CD14-positive monocyte (primary cell): ENCODE data around the gene DTX2. TPM values are rescaled to one million over a fixed set of nuclear protein-coding genes. Genes with fewer than 3 reads are reported as not detected.
A peak's percentile ranks its signal among the peaks of the same experiment; 100 is the strongest.
"Not testable (repeated sequence)": the region's sequence is repeated elsewhere in the genome, so short reads cannot be mapped to it uniquely, and the experiment has no call there.

ENCODE experiments used
- DNase-seq, 3 donors: peaks; one replicate each; pipeline ENCODE4 v3.0.0-alpha.2; 2011 to 2022
- H2AFZ ChIP-seq: 2 replicates; pipeline ENCODE4 v1.6.0; 2012; ENCODE audit warnings: mild to moderate bottlenecking, low read depth, low read length, inconsistent platforms; ENCODE audit not compliant: insufficient read depth, poor library complexity, severe bottlenecking
- H3K27ac ChIP-seq, 2 donors: 1 replicate in 1 of 2; 2 replicates in 1 of 2; pipeline ENCODE4 v1.5.1; 2012 to 2013; ENCODE audit warnings: low read length in 2 of 2, control low read depth in 1 of 2, inconsistent platforms in 1 of 2, low read depth in 1 of 2, mild to moderate bottlenecking in 1 of 2
- H3K27me3 ChIP-seq, 2 donors: one replicate each; pipeline versions ENCODE4 v1.6.0 to v1.6.1; 2011 to 2013; ENCODE audit warnings: low read length in 2 of 2; ENCODE audit not compliant: control insufficient read depth in 2 of 2, insufficient read depth in 2 of 2
- H3K36me3 ChIP-seq, 2 donors: replicated peaks in 1 of 2; 1 replicate in 1 of 2; 2 replicates in 1 of 2; pipeline versions ENCODE4 v1.5.1 to v1.6.1; 2012 to 2013; ENCODE audit warnings: low read length in 2 of 2, control low read depth in 1 of 2, inconsistent platforms in 1 of 2, mild to moderate bottlenecking in 1 of 2; ENCODE audit not compliant: insufficient read depth in 2 of 2, control insufficient read depth in 1 of 2
- H3K4me1 ChIP-seq, 2 donors: 1 replicate in 1 of 2; 2 replicates in 1 of 2; pipeline versions ENCODE4 v1.5.1 to v1.6.1; 2012 to 2013; ENCODE audit warnings: low read length in 2 of 2, control low read depth in 1 of 2, inconsistent platforms in 1 of 2, mild to moderate bottlenecking in 1 of 2, moderate library complexity in 1 of 2; ENCODE audit not compliant: insufficient read depth in 2 of 2, control insufficient read depth in 1 of 2
- H3K4me2 ChIP-seq: replicated peaks from 2 replicates; pipeline ENCODE3; 2012; ENCODE audit warnings: low read length, moderate library complexity, mild to moderate bottlenecking; ENCODE audit not compliant: poor library complexity, severe bottlenecking; ENCODE audit errors: extremely low read depth
- H3K4me3 ChIP-seq, 3 experiments: fragments of 200-600 bp in 1 of 3; sonication (generic) in 1 of 3; replicated peaks in 1 of 3; 1 replicate in 2 of 3; 2 replicates in 1 of 3; pipeline ENCODE4 v1.5.1; 2011 to 2013; ENCODE audit warnings: low read length in 3 of 3, mild to moderate bottlenecking in 3 of 3, control low read depth in 2 of 3, low read depth in 2 of 3, inconsistent platforms in 1 of 3, moderate library complexity in 1 of 3
- H3K79me2 ChIP-seq: 2 replicates; pipeline ENCODE4 v1.6.0; 2012; ENCODE audit warnings: mild to moderate bottlenecking, control low read depth, inconsistent platforms, low read length, moderate library complexity; ENCODE audit not compliant: insufficient read depth
- H3K9ac ChIP-seq: 2 replicates; pipeline ENCODE4 v1.6.0; 2017; ENCODE audit warnings: low read length, mild to moderate bottlenecking; ENCODE audit not compliant: insufficient read depth, poor library complexity, severe bottlenecking
- H3K9me3 ChIP-seq, 2 donors: replicated peaks in 1 of 2; 1 replicate in 1 of 2; 2 replicates in 1 of 2; pipeline versions ENCODE4 v1.5.1 to v1.6.1; 2012 to 2013; ENCODE audit warnings: low read length in 2 of 2, control low read depth in 1 of 2; ENCODE audit not compliant: control insufficient read depth in 1 of 2, insufficient read depth in 1 of 2
- H4K20me1 ChIP-seq: 2 replicates; pipeline ENCODE4 v1.6.0; 2012; ENCODE audit warnings: mild to moderate bottlenecking, low read length, control low read depth, moderate library complexity; ENCODE audit not compliant: insufficient read depth
- H3K27ac Mint-ChIP-seq, 7 donors: one replicate each; pipeline ENCODE4 v1.8.0; 2020; ENCODE audit warnings: mild to moderate bottlenecking in 7 of 7, mixed read lengths in 7 of 7, moderate library complexity in 6 of 7, inconsistent platforms in 2 of 7
- H3K27me3 Mint-ChIP-seq, 3 donors: one replicate each; pipeline ENCODE4 v1.8.0; 2021 to 2022; ENCODE audit warnings: low read depth in 3 of 3, mild to moderate bottlenecking in 3 of 3, mixed read lengths in 3 of 3, moderate library complexity in 3 of 3, inconsistent platforms in 1 of 3
- H3K36me3 Mint-ChIP-seq, 2 donors: one replicate each; pipeline ENCODE4 v1.8.0; 2020; ENCODE audit warnings: mixed read lengths in 2 of 2, inconsistent platforms in 1 of 2, mild to moderate bottlenecking in 1 of 2
- H3K4me1 Mint-ChIP-seq: one replicate; pipeline ENCODE4 v1.8.0; 2020; ENCODE audit warnings: mild to moderate bottlenecking, mixed read lengths
- H3K4me3 Mint-ChIP-seq, 2 donors: one replicate each; pipeline ENCODE4 v1.8.0; 2020; ENCODE audit warnings: mild to moderate bottlenecking in 2 of 2, mixed read lengths in 2 of 2, moderate library complexity in 1 of 2
- H3K9me3 Mint-ChIP-seq, 7 donors: one replicate each; pipeline ENCODE4 v1.8.0; 2020 to 2022; ENCODE audit warnings: mixed read lengths in 7 of 7, mild to moderate bottlenecking in 6 of 7, moderate library complexity in 6 of 7, inconsistent platforms in 2 of 7
- WGBS: methylation state at CpG from one replicate; pipeline ENCODE4 v1.1.5; 2013; ENCODE audit warnings: missing lambda C conversion rate; ENCODE audit not compliant: insufficient coverage; 5-methylcytosine and 5-hydroxymethylcytosine counted together
- intact Hi-C, 2 donors: fragments of 100-400 bp; cut with micrococcal nuclease; formaldehyde crosslinking; loops; one replicate each; pipeline versions ENCODE4 v1.15.0 to v1.15.1; 2023
- polyA plus RNA-seq, 3 donors: library from polyadenylated mRNA; depleted of rRNA in 1 of 3; unstranded in 2 of 3; stranded (reverse) in 1 of 3; fragments of 300-500 nt in 2 of 3; fragments of >200 nt in 1 of 3; fragmentation: Illumina TruSeq in 2 of 3; gene quantifications; 1 replicate in 2 of 3; 2 replicates in 1 of 3; pipeline ENCODE4 v1.2.3, GENCODE V29; 2012 to 2021
- TF ChIP-seq, protein P1 (sequence below): fragments of 200-600 bp; IDR thresholded peaks from one replicate; pipeline ENCODE4 v1.8.0; 2022; ENCODE audit warnings: antibody characterized with exemption, mild to moderate bottlenecking

DTX2 gene
- polyA plus RNA-seq, 3 donors: 11.3 to 35.2 (median 20.2) TPM

DNA sequence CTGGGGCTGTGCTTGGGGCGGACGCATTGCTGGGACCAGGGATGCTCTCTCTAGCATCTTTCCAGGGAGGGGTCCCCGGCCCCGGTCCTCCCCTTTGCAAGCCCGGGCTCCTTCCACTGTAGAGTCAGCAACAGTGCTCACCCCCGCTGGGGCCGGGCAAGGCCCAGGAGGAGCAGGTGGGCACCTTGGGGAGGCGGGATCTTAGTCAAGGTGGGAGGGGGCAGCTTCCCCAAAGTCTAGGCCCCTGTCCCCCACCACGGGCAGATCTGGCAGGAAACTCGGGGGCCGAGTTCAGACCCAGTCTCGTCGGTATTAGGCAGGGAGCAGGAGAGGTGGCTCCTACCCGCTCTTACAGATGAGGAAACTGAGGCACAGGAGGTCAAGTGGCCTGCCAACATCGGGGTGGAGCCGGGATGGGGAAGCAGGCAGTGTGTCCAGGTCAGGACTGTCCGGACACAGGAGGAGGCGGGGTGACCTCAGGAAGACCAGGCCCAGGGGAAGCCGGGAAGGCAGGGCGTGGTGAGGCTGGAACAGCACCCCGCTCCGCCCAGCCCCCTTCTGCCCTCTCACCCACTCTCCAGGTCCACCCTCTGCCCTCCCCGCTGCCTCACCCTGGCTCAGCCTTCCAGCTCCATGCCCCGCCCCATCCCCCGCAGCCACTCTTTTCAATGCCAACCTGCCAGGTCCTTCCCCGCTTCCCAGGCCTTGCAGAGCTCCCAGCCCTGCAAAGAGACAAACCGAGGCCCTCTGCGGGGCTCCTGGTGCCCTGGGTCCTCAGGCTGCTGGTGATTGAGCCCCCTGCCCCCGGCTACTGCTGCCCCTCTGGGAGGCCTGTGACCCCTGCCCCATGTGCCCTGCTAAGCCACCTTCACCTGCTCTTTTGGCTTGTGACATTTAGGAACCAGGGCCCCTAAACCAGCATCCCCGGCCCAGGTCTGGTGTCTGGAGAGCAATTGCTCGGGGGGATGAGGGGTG is 50.7 kb downstream of the DTX2 start:
- H3K4me2 ChIP-seq, intact Hi-C loops, H3K4me1 ChIP-seq, H3K27me3 Mint-ChIP-seq, H4K20me1 ChIP-seq, H3K9me3 Mint-ChIP-seq, H3K9me3 ChIP-seq, H3K4me3 ChIP-seq, H3K4me3 Mint-ChIP-seq, H3K79me2 ChIP-seq, H3K9ac ChIP-seq, H3K4me1 Mint-ChIP-seq, H3K27ac Mint-ChIP-seq, H2AFZ ChIP-seq, H3K36me3 Mint-ChIP-seq, DNase-seq, H3K36me3 ChIP-seq, H3K27me3 ChIP-seq, H3K27ac ChIP-seq: not testable (repeated sequence)
- WGBS: no CpG with 5 or more reads among the region's 31 CpGs

DNA sequence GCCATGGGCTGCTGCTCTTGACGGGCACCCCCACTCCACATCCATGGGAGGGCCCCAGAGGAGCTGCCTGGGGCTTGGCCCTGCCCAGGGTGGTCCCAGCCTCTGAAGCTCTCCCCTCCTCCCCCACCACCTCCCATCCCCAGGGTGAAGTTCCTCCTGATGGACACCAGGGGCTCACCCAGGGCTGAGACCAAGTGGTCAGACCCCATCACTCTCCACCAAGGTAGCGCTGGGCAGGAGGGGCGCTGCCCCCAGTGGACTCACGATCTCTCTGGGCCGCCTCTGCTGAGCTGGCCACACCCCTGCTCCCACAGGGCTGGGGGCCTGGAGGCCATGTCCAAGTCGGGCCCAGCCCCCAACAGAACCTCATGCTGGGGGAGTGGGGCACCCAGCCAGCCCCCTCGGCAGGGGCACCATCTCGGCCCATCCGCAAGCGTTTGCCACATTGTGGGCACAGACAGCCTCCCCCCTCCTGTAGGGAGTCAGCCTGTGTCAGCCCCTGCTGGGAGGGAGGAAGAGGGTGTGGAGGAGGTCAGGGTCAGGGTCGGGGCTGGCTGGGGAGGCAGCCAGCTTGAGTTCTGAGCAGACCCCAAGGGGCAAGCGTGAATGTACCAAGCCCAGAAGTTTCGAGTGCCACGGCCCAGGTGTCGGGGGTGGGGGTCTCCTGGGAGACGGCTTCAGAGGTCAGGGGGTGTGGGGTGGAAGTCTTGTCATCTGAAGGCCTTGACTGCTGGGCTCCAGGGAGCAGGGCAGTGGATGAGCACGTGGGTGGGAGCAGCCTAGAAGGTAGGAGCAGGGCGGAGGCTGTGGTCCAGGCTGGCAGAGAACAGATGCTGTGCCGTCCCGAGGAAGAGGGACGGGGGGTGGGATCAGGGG is 51.7 kb downstream of the DTX2 start:
- Mint-ChIP-seq H3K36me3 (no peaks in the 10 kb centered on the region), H3K4me1 (no peaks in the 10 kb centered on the region), H3K27me3 (peaks cover 0 to 3% (median 2%) of the 10 kb centered on the region in 3 donors), H3K9me3 (peaks cover 0 to 6% (median 0%) of the 10 kb centered on the region in 7 donors), H3K4me3 (no peak overlapping the region), H3K27ac (peak overlapping the region in 1 of 7 donors; percentile 70)
- Histone ChIP-seq H3K4me1 (peaks cover 0 to 4% of the 10 kb centered on the region in 2 donors), H3K4me3 (no peak overlapping the region), H3K36me3 (no peaks in the 10 kb centered on the region), H3K79me2 (no peaks in the 10 kb centered on the region), H4K20me1 (no peaks in the 10 kb centered on the region), H3K4me2 (no peak overlapping the region), H3K27me3 (no peaks in the 10 kb centered on the region), H3K9me3 (no peaks in the 10 kb centered on the region), H2AFZ (no peak overlapping the region), H3K27ac (no peak overlapping the region), H3K9ac (no peak overlapping the region)
- 88% methylated on average over 17 of the region's 21 CpGs for WGBS
- intact Hi-C loops: no loop called here
- TF ChIP-seq, protein P1, sequence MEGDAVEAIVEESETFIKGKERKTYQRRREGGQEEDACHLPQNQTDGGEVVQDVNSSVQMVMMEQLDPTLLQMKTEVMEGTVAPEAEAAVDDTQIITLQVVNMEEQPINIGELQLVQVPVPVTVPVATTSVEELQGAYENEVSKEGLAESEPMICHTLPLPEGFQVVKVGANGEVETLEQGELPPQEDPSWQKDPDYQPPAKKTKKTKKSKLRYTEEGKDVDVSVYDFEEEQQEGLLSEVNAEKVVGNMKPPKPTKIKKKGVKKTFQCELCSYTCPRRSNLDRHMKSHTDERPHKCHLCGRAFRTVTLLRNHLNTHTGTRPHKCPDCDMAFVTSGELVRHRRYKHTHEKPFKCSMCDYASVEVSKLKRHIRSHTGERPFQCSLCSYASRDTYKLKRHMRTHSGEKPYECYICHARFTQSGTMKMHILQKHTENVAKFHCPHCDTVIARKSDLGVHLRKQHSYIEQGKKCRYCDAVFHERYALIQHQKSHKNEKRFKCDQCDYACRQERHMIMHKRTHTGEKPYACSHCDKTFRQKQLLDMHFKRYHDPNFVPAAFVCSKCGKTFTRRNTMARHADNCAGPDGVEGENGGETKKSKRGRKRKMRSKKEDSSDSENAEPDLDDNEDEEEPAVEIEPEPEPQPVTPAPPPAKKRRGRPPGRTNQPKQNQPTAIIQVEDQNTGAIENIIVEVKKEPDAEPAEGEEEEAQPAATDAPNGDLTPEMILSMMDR: peak; percentile 28
- peak in 1 of 3 donors; percentile 9 for DNase-seq
